Heart left ventricle (tissue), 13 donors: ENCODE measurements around the gene ANAPC2.

ENCODE experiments used
- CTCF ChIP-seq, 12 donors: fragments of 200-600 bp; sonication (generic) in 4 of 12; IDR thresholded peaks; one replicate each; pipeline versions ENCODE4 v1.5.0 to v1.8.0; 2018 to 2022; ENCODE audit warnings: antibody characterized with exemption in 12 of 12, mild to moderate bottlenecking in 5 of 12
- POLR2A ChIP-seq, 2 donors: fragments of 450-650 bp; IDR thresholded peaks; one replicate each; pipeline ENCODE4 v1.6.1; 2017; ENCODE audit warnings: antibody characterized with exemption in 2 of 2, mild to moderate bottlenecking in 2 of 2, moderate library complexity in 2 of 2
- donor health status: ischemic (EF 13 %, LVEDD 7.1; RV severe dilation, severe dysfunction).
- donor health status: DM: no; HTN: yes; CAD: no.
- donor health status: DM: no; HTN: no; CAD: no.
- donor health status: ischemic (EF 25% LVEDD 6.9; RV normal size, moderate dysfunction).
- donor health status: ischemic (EF 25% LVEDD 5.7; RV mildly dilated, moderate dysfunction).
- donor health status: ischemic (EF 35%, LVEDD 5.7; RV mildly dilated, moderate dysfunction).
- donor health status: nonischemic (EF 11% LVEDD 7.7; RV severe dilation, severe dysfunction).
- donor health status: DM: yes; HTN: yes; CAD: no.
- donor health status: PGD.
- donor health status: ischemic (EF 29% LVEDD 5.4; RV normal size, mild dysfunction).
- donor health status: nonischemic (EF 23%, LVEDD 6.1; RV moderate dilation, normal function).

- TF ChIP-seq POLR2A (IDR thresholded peaks at IDR 0.05) (no peak), CTCF (IDR thresholded peaks at IDR 0.05) (no peak)
Measured at GRCh38 chr9:137182836-137183235, 5.5 kb downstream of the ANAPC2 start.
